AG09309 (cell line): ENCODE results near the gene PFKL.

Experiments
- DNase-seq: peaks from one replicate; pipeline ENCODE4 v3.0.0-alpha.2; 2010; ENCODE audit warnings: low read depth
- H3K4me3 ChIP-seq: 2 replicates; pipeline ENCODE4 v1.5.1; 2011; ENCODE audit warnings: mild to moderate bottlenecking, low read depth, low read length, moderate library complexity; ENCODE audit not compliant: control insufficient read depth
- CTCF ChIP-seq: IDR thresholded peaks from 2 replicates; pipeline ENCODE4 v1.5.1; 2011; ENCODE audit warnings: mild to moderate bottlenecking, low read depth, low read length, inconsistent platforms; ENCODE audit not compliant: insufficient read depth, control insufficient read depth; ENCODE audit errors: missing control alignments

PFKL gene

DNA sequence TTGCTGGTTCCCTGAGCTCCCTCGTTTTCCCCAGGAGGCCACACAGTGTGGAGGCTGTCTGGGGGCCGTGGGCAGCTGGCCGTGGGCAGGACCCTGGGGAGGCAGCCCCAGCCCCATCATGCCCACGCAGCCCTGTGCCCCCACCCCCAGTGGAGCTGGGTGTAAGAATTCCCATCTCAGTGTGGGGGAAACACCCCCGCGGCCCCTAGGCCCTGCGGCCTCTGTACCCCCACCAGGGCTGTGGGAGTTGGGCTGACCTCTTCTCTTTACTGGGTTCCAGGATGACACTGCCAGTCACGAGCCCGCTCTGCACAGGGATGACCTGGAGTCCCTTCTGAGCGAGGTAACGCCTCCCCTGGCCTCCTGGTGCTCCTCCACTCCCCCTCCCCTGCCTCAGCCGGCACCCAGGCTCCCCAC lies 3.7 kb upstream of the PFKL start:
- no peak for TF ChIP-seq CTCF
- no peak for DNase-seq
- no peak overlapping the region for H3K4me3 ChIP-seq

- no peak for DNase-seq
- H3K4me3 ChIP-seq, result no peak overlapping the region
- TF ChIP-seq CTCF, result no peak
These were observed 2.9 kb upstream of the PFKL start for GRCh38 chr21:44296916-44297315.

- DNase-seq, result peak; percentile 46
- H3K4me3 ChIP-seq, result no peak overlapping the region
- peak; percentile 86 for TF ChIP-seq CTCF
These were observed 2.1 kb upstream of the PFKL start for GRCh38 chr21:44297525-44298290.

DNA sequence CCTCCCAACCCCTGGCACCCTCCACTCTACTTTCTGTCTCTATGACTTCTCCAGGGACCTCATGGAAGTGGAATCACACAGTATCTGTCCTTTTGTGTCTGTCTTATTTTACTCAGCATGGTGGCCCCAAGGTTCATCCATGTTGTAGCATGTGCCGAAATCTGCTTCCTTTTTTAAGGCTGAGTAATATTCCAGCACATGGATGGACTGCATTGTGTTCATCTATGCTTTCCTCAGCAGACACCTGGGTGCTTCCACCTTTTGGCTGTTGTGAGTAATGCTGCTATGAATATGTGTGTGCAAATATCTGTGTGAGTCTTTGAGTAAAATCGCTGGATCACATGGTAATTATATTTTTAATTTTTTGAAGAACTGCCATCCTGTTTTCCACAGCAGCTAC lies 1.6 kb upstream of the PFKL start:
- TF ChIP-seq CTCF, result peak; percentile 29

DNA sequence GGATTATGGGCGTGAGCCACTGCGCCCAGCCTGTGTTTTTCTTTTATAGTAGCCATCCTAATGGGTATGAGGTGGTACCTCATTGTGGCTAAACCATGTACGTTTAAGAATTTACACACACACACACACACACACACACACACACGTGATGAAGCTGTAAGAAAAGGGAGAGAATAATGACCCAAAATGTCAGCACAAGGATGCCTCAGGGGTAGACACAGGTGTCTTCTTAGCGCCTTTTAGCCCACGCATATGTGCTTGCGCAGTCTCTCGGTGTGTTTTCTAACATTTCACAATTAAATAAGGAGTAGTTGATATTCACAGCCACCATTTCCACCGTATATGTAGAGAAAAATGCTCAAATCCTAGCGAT lies 782 bp upstream of the PFKL start:
- TF ChIP-seq CTCF, result no peak
- peak overlapping the region; percentile 77 for H3K4me3 ChIP-seq
- DNase-seq, result no peak

More for the DNA sequence above, 1.6 kb upstream of the PFKL start:
- no peak for DNase-seq
- H3K4me3 ChIP-seq, result no peak overlapping the region

DNA sequence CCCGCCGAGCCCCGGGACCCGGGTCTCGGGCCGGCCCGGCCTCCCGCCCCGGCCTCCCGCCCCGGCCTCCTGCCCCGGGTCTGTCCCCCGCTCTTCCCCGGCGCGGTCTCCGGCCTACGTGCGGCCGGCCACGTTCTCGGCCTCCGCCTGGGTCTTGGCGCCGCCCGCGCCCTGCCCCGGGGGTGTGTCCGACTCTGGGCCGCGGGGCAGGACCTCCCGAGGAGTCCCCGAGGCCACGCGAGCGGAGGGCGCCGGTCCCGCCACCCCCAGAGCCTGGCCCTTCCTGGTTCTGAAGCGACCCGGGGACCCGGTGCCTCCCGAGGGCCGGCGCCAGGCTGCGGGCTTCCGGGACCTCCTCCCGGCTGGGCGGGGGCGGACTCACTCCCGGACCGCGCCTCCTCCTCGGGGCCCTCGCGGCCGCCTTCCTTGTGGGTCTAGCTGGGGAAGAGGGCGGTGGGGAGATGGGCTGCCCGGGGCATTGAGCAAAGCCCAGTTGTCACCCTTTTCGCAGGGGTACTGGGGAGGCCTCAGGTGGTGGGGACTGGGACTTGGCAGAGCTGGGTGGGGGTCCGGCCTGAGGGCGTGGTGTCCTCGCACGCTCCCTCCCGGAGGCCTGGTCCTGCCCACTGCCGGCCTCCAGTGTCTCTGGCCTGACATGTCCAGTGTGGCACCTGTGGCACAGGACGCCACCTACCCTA lies 558 bp downstream of the PFKL start:
- no peak for TF ChIP-seq CTCF
- no peak for DNase-seq

More for the DNA sequence above, 558 bp downstream of the PFKL start:
- H3K4me3 ChIP-seq, result peak overlapping the region; percentile 77
